ENCODE results near the gene NSD1. TPM values are rescaled to one million over a fixed set of nuclear protein-coding genes. Genes with fewer than 3 reads are reported as not detected.

Gene NSD1, protein sequence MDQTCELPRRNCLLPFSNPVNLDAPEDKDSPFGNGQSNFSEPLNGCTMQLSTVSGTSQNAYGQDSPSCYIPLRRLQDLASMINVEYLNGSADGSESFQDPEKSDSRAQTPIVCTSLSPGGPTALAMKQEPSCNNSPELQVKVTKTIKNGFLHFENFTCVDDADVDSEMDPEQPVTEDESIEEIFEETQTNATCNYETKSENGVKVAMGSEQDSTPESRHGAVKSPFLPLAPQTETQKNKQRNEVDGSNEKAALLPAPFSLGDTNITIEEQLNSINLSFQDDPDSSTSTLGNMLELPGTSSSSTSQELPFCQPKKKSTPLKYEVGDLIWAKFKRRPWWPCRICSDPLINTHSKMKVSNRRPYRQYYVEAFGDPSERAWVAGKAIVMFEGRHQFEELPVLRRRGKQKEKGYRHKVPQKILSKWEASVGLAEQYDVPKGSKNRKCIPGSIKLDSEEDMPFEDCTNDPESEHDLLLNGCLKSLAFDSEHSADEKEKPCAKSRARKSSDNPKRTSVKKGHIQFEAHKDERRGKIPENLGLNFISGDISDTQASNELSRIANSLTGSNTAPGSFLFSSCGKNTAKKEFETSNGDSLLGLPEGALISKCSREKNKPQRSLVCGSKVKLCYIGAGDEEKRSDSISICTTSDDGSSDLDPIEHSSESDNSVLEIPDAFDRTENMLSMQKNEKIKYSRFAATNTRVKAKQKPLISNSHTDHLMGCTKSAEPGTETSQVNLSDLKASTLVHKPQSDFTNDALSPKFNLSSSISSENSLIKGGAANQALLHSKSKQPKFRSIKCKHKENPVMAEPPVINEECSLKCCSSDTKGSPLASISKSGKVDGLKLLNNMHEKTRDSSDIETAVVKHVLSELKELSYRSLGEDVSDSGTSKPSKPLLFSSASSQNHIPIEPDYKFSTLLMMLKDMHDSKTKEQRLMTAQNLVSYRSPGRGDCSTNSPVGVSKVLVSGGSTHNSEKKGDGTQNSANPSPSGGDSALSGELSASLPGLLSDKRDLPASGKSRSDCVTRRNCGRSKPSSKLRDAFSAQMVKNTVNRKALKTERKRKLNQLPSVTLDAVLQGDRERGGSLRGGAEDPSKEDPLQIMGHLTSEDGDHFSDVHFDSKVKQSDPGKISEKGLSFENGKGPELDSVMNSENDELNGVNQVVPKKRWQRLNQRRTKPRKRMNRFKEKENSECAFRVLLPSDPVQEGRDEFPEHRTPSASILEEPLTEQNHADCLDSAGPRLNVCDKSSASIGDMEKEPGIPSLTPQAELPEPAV (N-terminal part only)
- 68.5 TPM for polyA plus RNA-seq

DNA sequence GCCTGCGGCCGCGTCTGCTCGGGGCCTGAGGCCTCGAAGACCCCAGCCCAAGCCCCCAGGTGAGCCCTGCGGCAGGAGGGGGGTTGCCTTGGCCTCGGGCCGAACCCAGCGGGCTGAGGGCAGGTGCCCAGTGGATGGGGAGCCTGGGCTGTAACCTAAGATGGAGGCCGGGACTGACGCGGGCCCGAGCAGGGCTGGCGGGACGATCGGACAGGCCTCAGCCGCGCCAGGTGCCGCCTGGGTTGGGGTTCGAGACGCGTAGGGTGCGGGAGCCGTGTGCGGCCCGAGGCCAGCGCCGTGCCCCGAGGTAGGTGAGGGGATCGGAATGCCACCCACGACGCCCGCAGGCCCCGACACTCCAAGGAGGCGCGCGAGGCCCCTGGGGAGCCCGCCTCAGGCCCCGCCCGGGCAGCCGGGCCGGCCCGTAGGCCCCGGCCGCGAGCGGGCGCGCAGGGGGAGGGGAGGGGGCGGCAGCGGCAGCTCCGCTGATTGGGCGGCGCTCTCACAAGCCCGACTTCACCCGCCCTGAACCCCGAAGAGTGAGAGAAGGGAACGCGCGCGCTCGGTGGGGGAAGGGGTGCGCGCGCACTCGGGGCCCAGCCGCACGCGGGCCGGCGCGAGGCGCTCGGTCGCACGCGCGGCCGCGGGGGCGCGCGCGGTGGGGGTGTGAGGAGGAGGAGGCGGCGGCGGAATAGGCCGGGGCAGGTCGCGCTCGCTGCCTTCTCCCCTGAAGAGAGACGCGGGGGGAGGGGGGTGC lies at the start of gene NSD1:
NSD1 (plus strand) TSS at position 678 of the 757 bp plus-strand sequence. CDS start 1,331 bp downstream, outside the sequence.
- Mint-ChIP-seq H3K9me3 (no peaks in the 10 kb centered on the region), H3K27ac (peak within 1 kb of the TSS; percentile 76 to 90 (median 89)), H3K4me3 (peak within 1 kb of the TSS; percentile 86 to 93 (median 92)), H3K27me3 (no peaks in the 10 kb centered on the region), H3K4me1 (peaks cover 33 to 39% (median 38%) of the 10 kb centered on the region in 3 donors), H3K36me3 (peaks cover 6% of the 10 kb centered on the region)

DNA sequence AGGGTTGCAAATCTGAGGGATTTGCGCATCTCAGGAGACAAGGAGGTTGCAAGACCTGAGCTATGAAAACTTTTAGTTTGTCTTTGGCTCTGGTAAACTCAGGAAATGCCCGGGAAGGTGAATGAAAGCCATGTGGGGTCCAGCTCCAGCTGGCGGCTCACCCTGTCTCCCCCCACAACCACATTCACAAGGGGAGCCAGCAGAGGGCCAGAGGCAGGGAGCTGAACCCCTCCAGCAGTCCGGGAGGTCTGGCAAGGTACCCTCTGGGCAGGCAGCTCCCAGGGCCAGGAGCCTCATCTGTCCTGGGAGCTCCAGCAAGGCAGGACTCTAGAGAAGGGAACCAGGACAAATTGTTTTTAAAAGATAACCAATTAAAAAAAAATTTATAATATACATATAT lies 49.4 kb upstream of the NSD1 start:
- no peak overlapping the region for H3K4me3 Mint-ChIP-seq
- peaks cover 13 to 16% (median 15%) of the 10 kb centered on the region in 3 donors for H3K4me1 Mint-ChIP-seq
- no peaks in the 10 kb centered on the region for H3K9me3 Mint-ChIP-seq
- no peaks in the 10 kb centered on the region for H3K36me3 Mint-ChIP-seq
- H3K27ac Mint-ChIP-seq = peak overlapping the region in 1 of 3 donors; percentile 47
- peaks cover 15% of the 10 kb centered on the region for H3K27me3 Mint-ChIP-seq

DNA sequence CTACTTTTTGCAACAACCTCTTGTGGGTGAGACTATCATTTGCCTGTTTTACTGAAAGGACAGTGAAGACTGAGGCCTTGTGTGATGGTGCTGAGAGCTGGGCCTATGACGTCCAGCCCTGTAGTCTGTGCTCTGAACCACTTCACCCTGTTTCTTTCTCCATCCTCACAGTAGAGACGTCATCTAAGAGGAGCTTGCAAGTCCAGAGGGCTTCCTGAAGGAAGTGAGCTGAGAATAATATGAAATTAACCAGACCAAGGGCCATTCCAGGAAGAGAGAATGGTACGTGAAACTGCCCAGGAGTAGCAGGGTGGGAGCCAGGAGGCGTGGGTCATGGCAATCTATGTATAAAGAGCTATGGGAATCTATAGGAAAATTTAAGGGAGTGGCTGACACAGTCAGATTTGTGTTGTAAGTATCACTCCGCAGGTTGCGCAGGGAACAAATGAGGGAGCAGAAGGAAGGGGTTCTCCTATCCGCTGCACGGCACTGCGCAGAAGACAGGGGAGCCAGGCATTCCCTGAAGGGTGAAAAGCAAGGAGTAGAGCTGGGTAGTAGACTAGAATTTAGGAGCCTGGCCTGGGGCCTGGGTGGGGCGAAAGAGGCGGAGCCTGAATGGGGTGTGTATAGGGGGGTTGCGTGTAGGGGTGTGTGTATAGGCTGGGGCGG lies 47.5 kb upstream of the NSD1 start:
- H3K36me3 Mint-ChIP-seq = no peaks in the 10 kb centered on the region
- peak overlapping the region; percentile 3 to 64 (median 8) for H3K27ac Mint-ChIP-seq
- H3K4me1 Mint-ChIP-seq = peaks cover 13 to 16% (median 15%) of the 10 kb centered on the region in 3 donors
- peak overlapping the region; percentile 36 to 89 (median 64) for H3K4me3 Mint-ChIP-seq
- H3K9me3 Mint-ChIP-seq = no peaks in the 10 kb centered on the region
- H3K27me3 Mint-ChIP-seq = peaks cover 15% of the 10 kb centered on the region

DNA sequence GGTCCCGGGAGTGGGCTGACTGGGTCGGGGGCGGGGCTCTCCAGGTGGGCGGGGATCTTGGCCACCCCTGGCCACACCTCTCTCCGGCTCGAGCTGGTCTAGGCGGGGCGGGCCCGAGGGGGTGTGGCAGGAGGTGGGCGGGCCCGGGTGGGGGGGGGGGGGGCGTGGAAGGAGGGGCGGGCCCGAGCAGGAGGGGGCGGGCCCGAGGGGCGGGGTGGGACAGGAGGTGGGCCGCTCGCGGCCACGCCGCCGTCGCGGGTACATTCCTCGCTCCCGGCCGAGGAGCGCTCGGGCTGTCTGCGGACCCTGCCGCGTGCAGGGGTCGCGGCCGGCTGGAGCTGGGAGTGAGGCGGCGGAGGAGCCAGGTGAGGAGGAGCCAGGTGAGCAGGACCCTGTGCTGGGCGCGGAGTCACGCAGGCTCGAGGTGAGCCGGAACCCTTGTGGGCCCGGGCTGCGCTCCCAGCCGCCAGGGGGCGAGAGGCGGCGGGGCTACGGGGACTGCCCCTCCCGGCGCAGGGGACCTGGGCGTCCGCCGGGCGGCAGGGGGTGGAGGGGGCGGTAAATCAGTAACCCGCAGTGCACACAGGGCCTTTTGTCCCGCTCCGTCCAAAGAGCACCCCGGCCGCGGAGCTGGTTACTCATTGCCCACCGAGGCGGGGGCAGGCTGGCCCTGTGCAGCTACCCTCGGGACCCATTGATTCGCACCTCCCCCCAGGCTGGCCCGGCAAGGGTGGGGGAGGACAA lies 46.7 kb upstream of the NSD1 start, which contains the start of gene FGFR4:
FGFR4 (plus strand) TSS at position 262 of the 744 bp plus-strand sequence. CDS start 2,688 bp downstream, outside the sequence.
- peak within 1 kb of the TSS; percentile 3 to 64 (median 8) for H3K27ac Mint-ChIP-seq

DNA sequence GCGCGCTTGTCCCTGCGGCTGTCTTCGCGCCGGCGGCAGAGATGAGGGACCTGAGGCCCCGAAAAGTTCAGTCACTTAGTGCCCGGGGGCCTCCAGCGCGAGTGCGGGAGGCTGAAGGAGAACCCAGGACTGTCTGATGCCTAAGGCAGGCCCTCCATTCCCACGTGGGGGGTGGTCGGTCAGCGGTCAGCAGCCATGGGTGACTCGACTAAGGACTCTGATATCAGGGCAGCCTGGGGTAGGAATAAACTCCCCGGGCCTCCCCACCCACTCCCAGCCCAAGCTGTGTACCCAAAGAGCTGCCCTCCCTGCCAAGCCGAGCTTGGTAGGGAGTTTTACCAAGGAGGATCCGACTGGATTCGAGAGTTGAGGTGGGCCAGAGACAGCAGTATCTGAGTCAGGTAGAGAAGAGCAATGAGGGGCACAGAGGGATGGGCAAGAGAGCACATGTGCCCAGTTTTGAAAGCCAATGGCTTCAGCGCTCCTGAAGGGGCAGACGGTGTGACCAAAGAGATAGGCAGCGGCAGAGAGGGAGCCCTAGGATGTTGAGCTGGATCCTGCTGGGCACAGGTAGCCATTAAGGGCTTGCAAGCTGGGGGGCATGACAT lies 46.1 kb upstream of the NSD1 start:
- H3K4me1 Mint-ChIP-seq = peaks cover 13 to 16% (median 15%) of the 10 kb centered on the region in 3 donors
- no peak overlapping the region for H3K27ac Mint-ChIP-seq
- peaks cover 15% of the 10 kb centered on the region for H3K27me3 Mint-ChIP-seq
- H3K9me3 Mint-ChIP-seq = no peaks in the 10 kb centered on the region
- no peaks in the 10 kb centered on the region for H3K36me3 Mint-ChIP-seq
- peak overlapping the region in 2 of 4 donors; percentile 34 to 45 for H3K4me3 Mint-ChIP-seq

More for the DNA sequence above, 46.7 kb upstream of the NSD1 start, which contains the start of gene FGFR4:
- Mint-ChIP-seq H3K4me3 (peak within 1 kb of the TSS; percentile 36 to 89 (median 64)), H3K36me3 (no peaks in the 10 kb centered on the region), H3K4me1 (peaks cover 13 to 16% (median 15%) of the 10 kb centered on the region in 3 donors), H3K9me3 (no peaks in the 10 kb centered on the region), H3K27me3 (peaks cover 15% of the 10 kb centered on the region)

DNA sequence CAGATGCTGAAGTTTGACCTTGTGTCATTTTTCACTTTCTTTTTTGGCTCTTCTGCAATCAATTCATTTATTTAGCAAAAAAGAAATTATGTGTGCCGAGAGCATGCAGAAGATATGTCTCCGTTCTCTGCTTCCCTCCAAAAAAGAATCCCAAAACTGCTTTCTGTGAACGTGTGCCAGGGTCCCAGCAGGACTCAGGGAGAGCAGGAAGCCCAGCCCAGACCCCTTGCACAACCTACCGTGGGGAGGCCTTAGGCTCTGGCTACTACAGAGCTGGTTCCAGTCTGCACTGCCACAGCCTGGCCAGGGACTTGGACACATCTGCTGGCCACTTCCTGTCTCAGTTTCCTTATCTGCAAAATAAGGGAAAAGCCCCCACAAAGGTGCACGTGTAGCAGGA lies 44.4 kb upstream of the NSD1 start:
- no peaks in the 10 kb centered on the region for H3K36me3 Mint-ChIP-seq
- H3K9me3 Mint-ChIP-seq = no peaks in the 10 kb centered on the region
- H3K27me3 Mint-ChIP-seq = peaks cover 9% of the 10 kb centered on the region
- H3K27ac Mint-ChIP-seq = no peak overlapping the region
- H3K4me3 Mint-ChIP-seq = no peak overlapping the region
- peaks cover 13 to 16% (median 15%) of the 10 kb centered on the region in 3 donors for H3K4me1 Mint-ChIP-seq

DNA sequence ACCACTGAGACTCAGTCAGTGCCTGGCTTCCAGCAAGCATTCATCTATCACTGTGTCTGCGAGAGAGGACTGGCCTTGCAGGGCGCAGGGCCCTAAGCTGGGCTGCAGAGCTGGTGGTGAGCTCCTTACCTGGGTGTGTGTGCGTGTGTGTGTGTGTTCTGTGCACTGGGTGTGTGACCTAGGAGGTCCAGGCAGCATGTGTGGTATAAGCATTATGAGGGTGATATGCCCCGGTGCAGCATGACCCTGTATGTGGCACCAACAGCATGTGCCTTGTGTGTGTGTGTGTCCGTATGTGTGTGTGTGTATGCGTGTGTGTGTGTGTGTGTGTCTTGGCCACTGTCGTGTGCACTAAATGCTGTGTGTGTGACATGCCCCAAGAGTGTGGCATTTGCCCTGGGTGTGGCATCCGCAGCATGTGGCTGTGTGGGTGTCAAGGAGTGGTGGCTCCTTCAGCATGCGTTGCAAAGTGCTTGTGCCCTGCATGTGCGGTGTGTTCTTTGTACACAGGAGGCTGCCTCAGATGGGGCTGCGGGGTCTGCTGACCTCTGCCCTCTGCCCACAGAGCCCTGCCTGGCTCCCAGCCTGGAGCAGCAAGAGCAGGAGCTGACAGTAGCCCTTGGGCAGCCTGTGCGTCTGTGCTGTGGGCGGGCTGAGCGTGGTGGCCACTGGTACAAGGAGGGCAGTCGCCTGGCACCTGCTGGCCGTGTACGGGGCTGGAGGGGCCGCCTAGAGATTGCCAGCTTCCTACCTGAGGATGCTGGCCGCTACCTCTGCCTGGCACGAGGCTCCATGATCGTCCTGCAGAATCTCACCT lies 43.5 kb upstream of the NSD1 start:
- H3K27ac Mint-ChIP-seq = no peak overlapping the region
- no peaks in the 10 kb centered on the region for H3K36me3 Mint-ChIP-seq
- H3K4me3 Mint-ChIP-seq = no peak overlapping the region
- H3K27me3 Mint-ChIP-seq = peaks cover 9% of the 10 kb centered on the region
- peaks cover 13 to 14% (median 14%) of the 10 kb centered on the region in 3 donors for H3K4me1 Mint-ChIP-seq
- H3K9me3 Mint-ChIP-seq = no peaks in the 10 kb centered on the region

DNA sequence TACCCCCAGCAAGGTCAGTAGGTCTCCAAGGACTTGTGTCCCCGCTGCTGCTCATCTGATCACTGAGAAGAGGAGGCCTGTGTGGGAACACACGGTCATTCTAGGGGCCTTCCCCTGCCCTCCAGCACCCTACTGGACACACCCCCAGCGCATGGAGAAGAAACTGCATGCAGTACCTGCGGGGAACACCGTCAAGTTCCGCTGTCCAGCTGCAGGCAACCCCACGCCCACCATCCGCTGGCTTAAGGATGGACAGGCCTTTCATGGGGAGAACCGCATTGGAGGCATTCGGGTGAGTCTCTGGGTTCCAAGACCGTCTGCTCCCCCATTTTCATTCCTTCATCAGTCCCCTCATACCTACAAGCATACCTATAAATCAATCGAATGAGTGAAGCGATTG lies 42.8 kb upstream of the NSD1 start:
- Mint-ChIP-seq H3K27me3 (peaks cover 9% of the 10 kb centered on the region), H3K9me3 (no peaks in the 10 kb centered on the region), H3K36me3 (no peaks in the 10 kb centered on the region), H3K4me3 (no peak overlapping the region), H3K4me1 (peaks cover 6 to 12% (median 9%) of the 10 kb centered on the region in 3 donors), H3K27ac (no peak overlapping the region)

DNA sequence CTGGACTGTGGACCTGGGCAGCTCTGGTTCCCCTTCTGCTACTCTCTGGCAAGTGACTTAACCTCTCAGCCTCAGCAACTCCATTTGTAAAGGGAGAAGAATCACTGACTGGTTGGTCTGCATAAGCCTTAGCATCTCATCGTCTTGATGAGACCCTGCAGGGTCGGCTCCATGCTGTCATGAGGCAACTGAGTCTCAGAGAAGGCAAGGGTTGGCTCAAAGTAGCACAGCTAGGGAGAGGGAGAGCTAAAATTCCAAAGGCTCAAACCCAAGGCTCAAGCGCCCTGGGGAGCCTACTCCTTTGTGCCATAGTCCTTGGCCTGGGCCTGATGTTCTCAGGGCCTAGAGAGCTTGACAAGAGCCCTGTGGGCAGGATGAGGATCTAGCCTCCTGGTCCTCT lies 42.3 kb upstream of the NSD1 start:
- H3K27ac Mint-ChIP-seq = peak overlapping the region in 1 of 3 donors; percentile 89
- peaks cover 9% of the 10 kb centered on the region for H3K27me3 Mint-ChIP-seq

DNA sequence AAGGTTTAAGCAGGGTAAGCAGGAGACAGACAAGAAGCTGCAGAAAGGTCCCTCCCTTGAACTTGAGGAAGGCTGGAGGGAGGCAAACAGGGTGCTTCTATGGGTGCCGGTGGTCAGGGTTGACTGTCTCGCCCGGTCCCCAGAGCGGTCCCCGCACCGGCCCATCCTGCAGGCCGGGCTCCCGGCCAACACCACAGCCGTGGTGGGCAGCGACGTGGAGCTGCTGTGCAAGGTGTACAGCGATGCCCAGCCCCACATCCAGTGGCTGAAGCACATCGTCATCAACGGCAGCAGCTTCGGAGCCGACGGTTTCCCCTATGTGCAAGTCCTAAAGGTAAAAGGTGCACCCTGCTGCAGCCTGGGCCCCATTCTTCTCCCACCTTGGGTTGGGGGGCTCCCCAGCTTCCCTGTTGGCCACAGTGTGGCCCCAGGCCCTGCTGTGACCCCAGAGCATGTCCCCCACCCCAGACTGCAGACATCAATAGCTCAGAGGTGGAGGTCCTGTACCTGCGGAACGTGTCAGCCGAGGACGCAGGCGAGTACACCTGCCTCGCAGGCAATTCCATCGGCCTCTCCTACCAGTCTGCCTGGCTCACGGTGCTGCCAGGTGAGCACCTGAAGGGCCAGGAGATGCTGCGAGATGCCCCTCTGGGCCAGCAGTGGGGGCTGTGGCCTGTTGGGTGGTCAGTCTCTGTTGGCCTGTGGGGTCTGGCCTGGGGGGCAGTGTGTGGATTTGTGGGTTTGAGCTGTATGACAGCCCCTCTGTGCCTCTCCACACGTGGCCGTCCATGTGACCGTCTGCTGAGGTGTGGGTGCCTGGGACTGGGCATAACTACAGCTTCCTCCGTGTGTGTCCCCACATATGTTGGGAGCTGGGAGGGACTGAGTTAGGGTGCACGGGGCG lies 41.1 kb upstream of the NSD1 start:
- peaks cover 0 to 7% (median 4%) of the 10 kb centered on the region in 3 donors for H3K4me1 Mint-ChIP-seq
- H3K27ac Mint-ChIP-seq = no peak overlapping the region
- peaks cover 8% of the 10 kb centered on the region for H3K27me3 Mint-ChIP-seq
- H3K9me3 Mint-ChIP-seq = no peaks in the 10 kb centered on the region
- H3K4me3 Mint-ChIP-seq = peak overlapping the region in 1 of 4 donors; percentile 18
- H3K36me3 Mint-ChIP-seq = no peaks in the 10 kb centered on the region

More for the DNA sequence above, 42.3 kb upstream of the NSD1 start:
- Mint-ChIP-seq H3K36me3 (no peaks in the 10 kb centered on the region), H3K4me1 (peaks cover 2 to 9% (median 5%) of the 10 kb centered on the region in 3 donors), H3K9me3 (no peaks in the 10 kb centered on the region), H3K4me3 (peak overlapping the region in 1 of 4 donors; percentile 44)

DNA sequence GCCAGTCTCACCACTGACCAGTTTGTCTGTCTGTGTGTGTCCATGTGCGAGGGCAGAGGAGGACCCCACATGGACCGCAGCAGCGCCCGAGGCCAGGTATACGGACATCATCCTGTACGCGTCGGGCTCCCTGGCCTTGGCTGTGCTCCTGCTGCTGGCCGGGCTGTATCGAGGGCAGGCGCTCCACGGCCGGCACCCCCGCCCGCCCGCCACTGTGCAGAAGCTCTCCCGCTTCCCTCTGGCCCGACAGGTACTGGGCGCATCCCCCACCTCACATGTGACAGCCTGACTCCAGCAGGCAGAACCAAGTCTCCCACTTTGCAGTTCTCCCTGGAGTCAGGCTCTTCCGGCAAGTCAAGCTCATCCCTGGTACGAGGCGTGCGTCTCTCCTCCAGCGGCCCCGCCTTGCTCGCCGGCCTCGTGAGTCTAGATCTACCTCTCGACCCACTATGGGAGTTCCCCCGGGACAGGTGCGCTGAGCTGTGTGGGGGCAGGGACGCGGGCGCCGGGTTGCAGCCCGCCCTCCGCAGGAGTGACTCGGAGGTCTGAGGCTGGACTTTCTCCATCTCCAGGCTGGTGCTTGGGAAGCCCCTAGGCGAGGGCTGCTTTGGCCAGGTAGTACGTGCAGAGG lies 40.4 kb upstream of the NSD1 start:
- H3K36me3 Mint-ChIP-seq = no peaks in the 10 kb centered on the region
- peaks cover 8% of the 10 kb centered on the region for H3K27me3 Mint-ChIP-seq
- no peaks in the 10 kb centered on the region for H3K9me3 Mint-ChIP-seq
- no peak overlapping the region for H3K27ac Mint-ChIP-seq
- H3K4me3 Mint-ChIP-seq = no peak overlapping the region
- H3K4me1 Mint-ChIP-seq = peaks cover 0 to 4% (median under 1%) of the 10 kb centered on the region in 3 donors
